Mesothelial cell of epicardium (in vitro differentiated cells): Measurements from ENCODE around the gene NFAM1. TPM values are rescaled to one million over a fixed set of nuclear protein-coding genes. Genes with fewer than 3 reads are reported as not detected.

Source experiments
- DNase-seq, 2 experiments: peaks; one replicate each; pipeline ENCODE4 v3.0.0; 2021; ENCODE audit warnings: low spot score in 2 of 2; ENCODE audit not compliant: unreplicated experiment in 2 of 2
- H3K27ac Mint-ChIP-seq: 2 replicates; pipeline ENCODE4 v1.8.0; 2021; ENCODE audit warnings: mixed read lengths
- H3K27me3 Mint-ChIP-seq: 2 replicates; pipeline ENCODE4 v1.8.0; 2021; ENCODE audit warnings: low read depth, mixed read lengths
- H3K36me3 Mint-ChIP-seq: 2 replicates; pipeline ENCODE4 v1.8.0; 2021; ENCODE audit warnings: mixed read lengths
- H3K4me1 Mint-ChIP-seq: 2 replicates; pipeline ENCODE4 v1.8.0; 2021; ENCODE audit warnings: mixed read lengths
- H3K4me3 Mint-ChIP-seq: 2 replicates; pipeline ENCODE4 v1.8.0; 2021; ENCODE audit warnings: mild to moderate bottlenecking, moderate library complexity, mixed read lengths
- H3K9me3 Mint-ChIP-seq: 2 replicates; pipeline ENCODE4 v1.8.0; 2021; ENCODE audit warnings: mixed read lengths
- CTCF ChIP-seq: fragments of 200-600 bp; sonication (generic); IDR thresholded peaks from one replicate; pipeline ENCODE4 v1.5.0; 2021; ENCODE audit warnings: antibody characterized with exemption; ENCODE audit not compliant: unreplicated experiment
- total RNA-seq: library from RNA; stranded (reverse); gene quantifications from 3 replicates; pipeline ENCODE4 v1.2.1, GENCODE V29; 2021

The NFAM1 gene
- total RNA-seq, 1 donor from 2014 or later = 0.34 TPM

- Mint-ChIP-seq H3K36me3 (no peaks in the 10 kb centered on the region), H3K4me1 (peaks cover 23% of the 10 kb centered on the region), H3K4me3 (no peak overlapping the region), H3K27me3 (no peaks in the 10 kb centered on the region), H3K9me3 (no peaks in the 10 kb centered on the region), H3K27ac (no peak overlapping the region)
- DNase-seq = no peak
- TF ChIP-seq CTCF = no peak
Measured at GRCh38 chr22:42350373-42350772, 81.8 kb downstream of the NFAM1 start.

GRCh38 chr22:42347281-42347824, 84.8 kb downstream of the NFAM1 start:
- no peak overlapping the region for H3K4me3 Mint-ChIP-seq
- no peaks in the 10 kb centered on the region for H3K27me3 Mint-ChIP-seq
- TF ChIP-seq CTCF = no peak
- peaks cover 19% of the 10 kb centered on the region for H3K4me1 Mint-ChIP-seq
- H3K9me3 Mint-ChIP-seq = no peaks in the 10 kb centered on the region
- H3K27ac Mint-ChIP-seq = no peak overlapping the region
- H3K36me3 Mint-ChIP-seq = no peaks in the 10 kb centered on the region
- DNase-seq = no peak

- no peak for TF ChIP-seq CTCF
- no peak overlapping the region for H3K27ac Mint-ChIP-seq
- no peak for DNase-seq
- H3K4me3 Mint-ChIP-seq = no peak overlapping the region
- H3K4me1 Mint-ChIP-seq = peaks cover 25% of the 10 kb centered on the region
- no peaks in the 10 kb centered on the region for H3K36me3 Mint-ChIP-seq
- H3K27me3 Mint-ChIP-seq = no peaks in the 10 kb centered on the region
- H3K9me3 Mint-ChIP-seq = no peaks in the 10 kb centered on the region
Measured at GRCh38 chr22:42346722-42347121, 85.5 kb downstream of the NFAM1 start.

GRCh38 chr22:42345458-42345857, 86.7 kb downstream of the NFAM1 start:
- Mint-ChIP-seq H3K4me1 (peaks cover 33% of the 10 kb centered on the region), H3K27ac (no peak overlapping the region)

GRCh38 chr22:42344361-42344905, 87.8 kb downstream of the NFAM1 start:
- peaks cover 38% of the 10 kb centered on the region for H3K4me1 Mint-ChIP-seq
- no peak for DNase-seq
- H3K27ac Mint-ChIP-seq = peak overlapping the region; percentile 50
- H3K4me3 Mint-ChIP-seq = peak overlapping the region; percentile 59
- no peaks in the 10 kb centered on the region for H3K27me3 Mint-ChIP-seq
- no peaks in the 10 kb centered on the region for H3K36me3 Mint-ChIP-seq
- H3K9me3 Mint-ChIP-seq = no peaks in the 10 kb centered on the region
- no peak for TF ChIP-seq CTCF

More at GRCh38 chr22:42345458-42345857, 86.7 kb downstream of the NFAM1 start:
- Mint-ChIP-seq H3K36me3 (no peaks in the 10 kb centered on the region), H3K4me3 (no peak overlapping the region), H3K9me3 (no peaks in the 10 kb centered on the region), H3K27me3 (no peaks in the 10 kb centered on the region)
- TF ChIP-seq CTCF = no peak
- DNase-seq = no peak
